ENCODE results near the gene ARG2. TPM values are rescaled to one million over a fixed set of nuclear protein-coding genes. Genes with fewer than 3 reads are reported as not detected.
"Not testable (repeated sequence)": the region's sequence is repeated elsewhere in the genome, so short reads cannot be mapped to it uniquely, and the experiment has no call there.

ARG2 gene
- polyA plus RNA-seq, 3 donors, result 2.7 to 5.7 (median 4.3) TPM

GRCh38 chr14:67583711-67584644, 35.7 kb upstream of the ARG2 start:
- WGBS, 3 donors, result 91 to 93% (median 91%) methylated on average over 6 of the region's 6 CpGs
- H3K27ac ChIP-seq (ENCODE audit: low read depth, low read length), result no peak overlapping the region

- H3K27ac ChIP-seq (ENCODE audit: low read depth, low read length), result no peak overlapping the region
- 91 to 96% (median 95%) methylated on average over 3 of the region's 3 CpGs for WGBS, 3 donors
Measured at GRCh38 chr14:67584978-67585377, 34.7 kb upstream of the ARG2 start.

- WGBS, 3 donors, result 66 to 85% (median 70%) methylated on average over 4 of the region's 4 CpGs
- no peak overlapping the region for H3K27ac ChIP-seq (ENCODE audit: low read depth, low read length)
Measured at GRCh38 chr14:67586369-67586768, 33.4 kb upstream of the ARG2 start.

GRCh38 chr14:67589204-67589770, 30.4 kb upstream of the ARG2 start:
- H3K27ac ChIP-seq (ENCODE audit: low read depth, low read length), result no peak overlapping the region
- WGBS, 3 donors, result 43 to 86% (median 72%) methylated on average over 2 of the region's 2 CpGs

- not testable (repeated sequence) for H3K27ac ChIP-seq (ENCODE audit: low read depth, low read length)
- 0 to 1% (median 0%) methylated on average over 1 of the region's 1 CpG for WGBS, 3 donors
Measured at GRCh38 chr14:67593650-67594049, 26.1 kb upstream of the ARG2 start.

- no peak overlapping the region for H3K27ac ChIP-seq (ENCODE audit: low read depth, low read length)
- WGBS, 3 donors, result 92 to 97% (median 94%) methylated on average over 2 of the region's 2 CpGs
Measured at GRCh38 chr14:67595392-67595791, 24.3 kb upstream of the ARG2 start.

GRCh38 chr14:67599698-67600561, 19.8 kb upstream of the ARG2 start, which contains the start of gene PIGH:
Gene PIGH (minus strand): TSS chr14:67600268. CDS start chr14:67600203, 65 bp downstream.
- H3K27ac ChIP-seq (ENCODE audit: low read depth, low read length), result no peak within 1 kb of the TSS
- WGBS, 3 donors, result 2 to 4% (median 3%) methylated on average over 71 to 77 of the region's 77 CpGs

GRCh38 chr14:67600562-67600974, 19.2 kb upstream of the ARG2 start:
- not testable (repeated sequence) for H3K27ac ChIP-seq (ENCODE audit: low read depth, low read length)
- WGBS, 3 donors, result 84 to 89% (median 87%) methylated on average over 21 of the region's 21 CpGs

- H3K27ac ChIP-seq (ENCODE audit: low read depth, low read length), result no peak overlapping the region
- 64 to 71% (median 70%) methylated on average over 7 of the region's 7 CpGs for WGBS, 3 donors
Measured at GRCh38 chr14:67602076-67602475, 17.6 kb upstream of the ARG2 start.

- 70 to 75% (median 73%) methylated on average over 5 of the region's 5 CpGs for WGBS, 3 donors
- no peak overlapping the region for H3K27ac ChIP-seq (ENCODE audit: low read depth, low read length)
Measured at GRCh38 chr14:67602995-67603545, 16.6 kb upstream of the ARG2 start.

- 91 to 92% (median 91%) methylated on average over 5 of the region's 5 CpGs for WGBS, 3 donors
- H3K27ac ChIP-seq (ENCODE audit: low read depth, low read length), result no peak overlapping the region
Measured at GRCh38 chr14:67607646-67608045, 12.1 kb upstream of the ARG2 start.

- no peak overlapping the region for H3K27ac ChIP-seq (ENCODE audit: low read depth, low read length)
- 71 to 77% (median 76%) methylated on average over 10 of the region's 10 CpGs for WGBS, 3 donors
Measured at GRCh38 chr14:67609642-67610310, 9.9 kb upstream of the ARG2 start.

GRCh38 chr14:67610491-67610890, 9.2 kb upstream of the ARG2 start:
- whole genome bisulfite sequencing, 3 donors, result 48 to 70% (median 60%) methylated on average over 1 of the region's 1 CpG
- H3K27ac ChIP-seq (ENCODE audit: low read depth, low read length), result no peak overlapping the region

- no peak overlapping the region for H3K27ac ChIP-seq (ENCODE audit: low read depth, low read length)
Measured at GRCh38 chr14:67618617-67619063, 1.1 kb upstream of the ARG2 start.

- WGBS, 3 donors, result 2 to 6% (median 6%) methylated on average over 18 to 19 of the region's 19 CpGs
- no peak overlapping the region for H3K27ac ChIP-seq (ENCODE audit: low read depth, low read length)
Measured at GRCh38 chr14:67620217-67620785, 581 bp downstream of the ARG2 start.

GRCh38 chr14:67622675-67623074, 3.0 kb downstream of the ARG2 start:
- WGBS, 3 donors, result 27 to 71% (median 37%) methylated on average over 4 of the region's 4 CpGs
- H3K27ac ChIP-seq (ENCODE audit: low read depth, low read length), result no peak overlapping the region

GRCh38 chr14:67623114-67623513, 3.4 kb downstream of the ARG2 start:
- 27 to 61% (median 28%) methylated on average over 2 of the region's 2 CpGs for whole genome bisulfite sequencing, 3 donors

GRCh38 chr14:67626131-67626530, 6.4 kb downstream of the ARG2 start:
- not testable (repeated sequence) for H3K27ac ChIP-seq (ENCODE audit: low read depth, low read length)
- 86 to 96% (median 90%) methylated on average over 1 of the region's 1 CpG for WGBS, 3 donors

More at GRCh38 chr14:67623114-67623513, 3.4 kb downstream of the ARG2 start:
- no peak overlapping the region for H3K27ac ChIP-seq (ENCODE audit: low read depth, low read length)
